ENCODE results near the gene ZC3H4. TPM values are rescaled to one million over a fixed set of nuclear protein-coding genes. Genes with fewer than 3 reads are reported as not detected.

ZC3H4 gene
- total RNA-seq, 1 experiment from 2014 or later, result 51.9 TPM

GRCh38 chr19:47075179-47075810 lies 38.3 kb downstream of the ZC3H4 start:
- no peaks in the 10 kb centered on the region for H3K9me3 ChIP-seq (ENCODE audit: insufficient read depth, low read depth)
- CTCF ChIA-PET, result no interaction called here
- no peak overlapping the region for H2AFZ ChIP-seq
- H3K27ac ChIP-seq, result no peak overlapping the region
- no peak overlapping the region for H3K4me2 ChIP-seq
- H3K4me3 ChIP-seq, result no peak overlapping the region
- peaks cover 3% of the 10 kb centered on the region; the same call in 1 of the 2 replicates for H4K20me1 ChIP-seq (ENCODE audit: insufficient read depth)
- H3F3A ChIP-seq (ENCODE audit: insufficient read depth, low read depth), result peaks cover 36% of the 10 kb centered on the region
- no peak for DNase-seq
- H3K9me2 ChIP-seq (ENCODE audit: insufficient read depth), result no peaks in the 10 kb centered on the region
- H3K4me1 ChIP-seq (replicated peaks; ENCODE audit: insufficient read depth), result peaks cover 5% of the 10 kb centered on the region
- BruUV-seq (replicated peaks), result no TSS peak
- 0 out of 2 replicates have a peak, but pooled peaks cover 5% of the 10 kb centered on the region for H3K79me2 ChIP-seq (ENCODE audit: low read depth)
- TF ChIP-seq EZH2 (IDR thresholded peaks at IDR 0.05; ENCODE audit: low read depth) (no peak), CTCF (conservative IDR thresholded peaks at IDR 0.05) (no peak)
- H3K27me3 ChIP-seq (ENCODE audit: insufficient read depth, low read depth), result no peaks in the 10 kb centered on the region
- POLR2A ChIA-PET (ENCODE audit: unreplicated experiment), result no interaction called here
- intact Hi-C loops (cut with micrococcal nuclease; ENCODE audit: unreplicated experiment), result no loop called here
- peaks cover 36% of the 10 kb centered on the region for H3K36me3 ChIP-seq (ENCODE audit: low read depth)

DNA sequence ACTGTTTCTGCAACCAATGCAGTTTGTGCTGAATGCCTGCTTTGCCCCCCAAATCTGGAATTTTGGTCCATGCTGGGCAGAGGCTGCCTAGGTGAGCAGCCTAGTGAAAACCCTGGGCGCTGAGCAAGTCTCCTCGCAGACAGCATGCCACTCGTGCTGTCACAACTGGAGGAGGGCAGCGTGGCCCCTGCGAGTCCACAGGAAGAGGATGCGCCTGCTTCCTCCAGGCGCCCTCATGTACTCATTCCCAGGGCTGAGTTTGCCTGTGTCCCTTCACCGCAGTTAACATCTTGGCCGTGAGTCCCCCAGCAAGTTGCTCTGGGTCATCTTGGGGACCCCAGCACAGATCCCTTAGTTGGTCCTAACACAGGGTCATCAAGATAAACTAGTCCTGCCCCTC lies 39.0 kb downstream of the ZC3H4 start:
- intact Hi-C loops (cut with micrococcal nuclease; ENCODE audit: unreplicated experiment), result no loop called here
- peaks cover 2% of the 10 kb centered on the region for H3K4me1 ChIP-seq (replicated peaks; ENCODE audit: insufficient read depth)
- no peak overlapping the region for H2AFZ ChIP-seq
- H3F3A ChIP-seq (ENCODE audit: insufficient read depth, low read depth), result peaks cover 29% of the 10 kb centered on the region
- H4K20me1 ChIP-seq (ENCODE audit: insufficient read depth), result peaks cover 3% of the 10 kb centered on the region; the same call in 1 of the 2 replicates
- DNase-seq, result no peak
- H3K27me3 ChIP-seq (ENCODE audit: insufficient read depth, low read depth), result no peaks in the 10 kb centered on the region
- H3K79me2 ChIP-seq (ENCODE audit: low read depth), result 0 out of 2 replicates have a peak, but pooled peaks cover 5% of the 10 kb centered on the region
- ChIA-PET POLR2A (ENCODE audit: unreplicated experiment) (no interaction called here), CTCF (no interaction called here)
- no TSS peak for BruUV-seq (replicated peaks)
- H3K27ac ChIP-seq, result no peak overlapping the region
- H3K4me3 ChIP-seq, result no peak overlapping the region
- H3K4me2 ChIP-seq, result no peak overlapping the region
- H3K9me3 ChIP-seq (ENCODE audit: insufficient read depth, low read depth), result no peaks in the 10 kb centered on the region
- H3K36me3 ChIP-seq (ENCODE audit: low read depth), result peaks cover 36% of the 10 kb centered on the region
- H3K9me2 ChIP-seq (ENCODE audit: insufficient read depth), result no peaks in the 10 kb centered on the region
- no peak for TF ChIP-seq EZH2 (IDR thresholded peaks at IDR 0.05; ENCODE audit: low read depth)
- no peak for TF ChIP-seq CTCF (conservative IDR thresholded peaks at IDR 0.05)

DNA sequence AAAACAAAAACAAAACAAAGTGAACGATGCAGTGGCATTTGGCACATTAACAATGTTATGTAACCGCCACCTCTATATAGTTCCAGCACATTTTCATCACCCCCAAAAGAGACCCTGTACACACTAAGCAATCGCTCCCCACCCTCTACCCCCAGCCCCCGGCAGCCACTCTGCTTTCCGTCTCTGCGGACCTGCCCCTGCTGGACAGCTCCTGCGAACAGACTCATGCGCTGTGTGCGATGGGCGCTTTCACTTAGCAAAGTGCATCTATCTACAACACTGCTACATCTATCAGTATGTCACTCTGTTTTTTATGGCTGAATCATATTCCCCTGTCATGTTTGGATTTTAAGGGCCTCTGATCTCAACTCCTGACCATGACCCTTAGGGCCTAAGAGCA lies 40.0 kb downstream of the ZC3H4 start:
- H3K4me1 ChIP-seq (replicated peaks; ENCODE audit: insufficient read depth), result no peaks in the 10 kb centered on the region
- ChIA-PET POLR2A (ENCODE audit: unreplicated experiment) (no interaction called here), CTCF (interaction anchor here (0.7 kb wide), 1 partner anchor 17 kb away, joined by 3 read pairs; no protein-coding TSS in a partner anchor)
- no peak for DNase-seq
- H3F3A ChIP-seq (ENCODE audit: insufficient read depth, low read depth), result peaks cover 22% of the 10 kb centered on the region
- 0 out of 2 replicates have a peak, but pooled peaks cover 5% of the 10 kb centered on the region for H3K79me2 ChIP-seq (ENCODE audit: low read depth)
- peaks cover 30% of the 10 kb centered on the region for H3K36me3 ChIP-seq (ENCODE audit: low read depth)
- no peaks in the 10 kb centered on the region for H3K9me3 ChIP-seq (ENCODE audit: insufficient read depth, low read depth)
- BruUV-seq (replicated peaks), result no TSS peak
- H3K4me2 ChIP-seq, result no peak overlapping the region
- no peak overlapping the region for H2AFZ ChIP-seq
- H3K27ac ChIP-seq, result no peak overlapping the region
- no peaks in the 10 kb centered on the region for H3K27me3 ChIP-seq (ENCODE audit: insufficient read depth, low read depth)
- no peaks in the 10 kb centered on the region for H3K9me2 ChIP-seq (ENCODE audit: insufficient read depth)
- peaks cover 4% of the 10 kb centered on the region for H4K20me1 ChIP-seq (ENCODE audit: insufficient read depth)
- no peak overlapping the region for H3K4me3 ChIP-seq
- intact Hi-C loops (cut with micrococcal nuclease; ENCODE audit: unreplicated experiment), result no loop called here
- no peak for TF ChIP-seq EZH2 (IDR thresholded peaks at IDR 0.05; ENCODE audit: low read depth)
- no peak for TF ChIP-seq CTCF (conservative IDR thresholded peaks at IDR 0.05)

Measured in PC-9 (cell line).